HUES48 (cell line): ENCODE results near the gene FHIT.

Experiments used
- H3K27ac ChIP-seq: one replicate; pipeline ENCODE4 v1.7.0; 2013; ENCODE audit warnings: low read depth, low read length, inconsistent platforms
- H3K27me3 ChIP-seq: 2 replicates; pipeline ENCODE4 v1.6.1; 2013; ENCODE audit warnings: mild to moderate bottlenecking, low read length; ENCODE audit not compliant: control insufficient read depth, insufficient read depth
- H3K36me3 ChIP-seq: 2 replicates; pipeline ENCODE4 v1.6.1; 2013; ENCODE audit warnings: low read length; ENCODE audit not compliant: control insufficient read depth, insufficient read depth
- H3K4me1 ChIP-seq: 2 replicates; pipeline ENCODE4 v1.6.1; 2013; ENCODE audit warnings: mild to moderate bottlenecking, low read length; ENCODE audit not compliant: control insufficient read depth, insufficient read depth
- H3K4me3 ChIP-seq: 2 replicates; pipeline ENCODE4 v1.5.1; 2013; ENCODE audit warnings: mild to moderate bottlenecking, low read depth, low read length
- H3K9ac ChIP-seq: 2 replicates; pipeline ENCODE4 v1.6.1; 2013; ENCODE audit warnings: mild to moderate bottlenecking, low read depth, low read length, moderate library complexity
- H3K9me3 ChIP-seq: 2 replicates; pipeline ENCODE4 v1.6.1; 2013; ENCODE audit warnings: low read length; ENCODE audit not compliant: control insufficient read depth, insufficient read depth

Gene FHIT

DNA sequence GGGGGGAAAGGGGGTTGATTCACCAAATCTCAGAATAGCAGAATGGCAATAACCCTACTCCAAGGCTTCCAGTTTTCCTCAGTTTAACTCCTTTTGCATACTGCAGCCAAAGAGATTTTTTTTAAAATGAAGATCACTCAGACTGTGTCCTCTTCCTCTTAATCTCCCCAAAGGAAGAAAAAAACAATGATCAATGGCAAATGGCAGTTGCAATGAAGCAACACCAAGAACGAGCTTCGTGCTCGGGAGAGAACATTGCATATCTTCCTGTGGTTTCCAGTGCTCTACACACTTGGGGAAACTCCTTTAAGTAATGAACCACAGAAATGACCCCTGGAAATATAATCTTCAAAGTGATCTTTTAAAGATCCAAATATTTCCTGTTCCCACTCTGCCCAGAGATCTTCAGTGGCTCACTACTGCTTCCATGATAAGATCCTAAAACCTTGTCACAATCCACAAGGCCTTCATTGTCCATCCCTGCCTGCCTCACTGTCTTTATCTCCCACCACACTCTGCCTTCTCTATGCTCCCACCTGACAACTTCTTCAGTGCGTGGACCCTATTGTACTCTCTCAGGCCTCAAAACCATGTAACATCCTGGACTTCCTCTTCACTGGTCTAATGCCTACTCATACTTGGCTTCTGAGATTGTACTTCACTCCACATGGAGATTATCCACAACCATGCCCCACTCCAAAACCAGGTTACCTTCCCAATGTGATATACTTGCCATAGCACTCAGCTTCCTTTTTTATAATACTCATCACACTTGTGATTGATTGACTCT, 394.8 kb downstream of the FHIT start:
- Histone ChIP-seq H3K9me3 (peaks cover 2% of the 10 kb centered on the region; the same call in 1 of the 2 replicates), H3K4me3 (no peak overlapping the region), H3K9ac (no peak overlapping the region), H3K27ac (no peak overlapping the region), H3K36me3 (no peaks in the 10 kb centered on the region), H3K4me1 (no peaks in the 10 kb centered on the region), H3K27me3 (no peaks in the 10 kb centered on the region)

DNA sequence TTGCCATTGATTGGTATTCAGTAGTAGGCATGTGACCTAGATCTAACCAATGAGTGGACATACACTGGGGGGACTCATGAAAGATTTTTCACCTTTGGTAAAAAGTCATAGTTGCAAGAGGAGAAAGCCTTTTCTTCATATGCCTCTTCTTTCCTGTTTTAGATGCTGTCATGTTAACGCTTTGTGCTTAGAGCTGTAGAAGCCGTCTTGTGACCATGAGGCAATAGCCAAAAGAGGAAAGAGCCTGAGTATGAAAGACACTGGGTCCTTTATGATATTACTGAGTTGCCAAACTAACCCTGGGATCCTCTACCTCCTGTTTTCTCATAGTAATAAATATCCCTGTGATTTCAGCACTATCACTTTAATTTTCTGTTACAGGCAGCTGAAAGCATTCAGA, 396.0 kb downstream of the FHIT start:
- Histone ChIP-seq H3K36me3 (no peaks in the 10 kb centered on the region), H3K9me3 (peaks cover 2% of the 10 kb centered on the region; the same call in 1 of the 2 replicates), H3K4me1 (no peaks in the 10 kb centered on the region), H3K27ac (no peak overlapping the region), H3K9ac (no peak overlapping the region), H3K4me3 (no peak overlapping the region), H3K27me3 (no peaks in the 10 kb centered on the region)

DNA sequence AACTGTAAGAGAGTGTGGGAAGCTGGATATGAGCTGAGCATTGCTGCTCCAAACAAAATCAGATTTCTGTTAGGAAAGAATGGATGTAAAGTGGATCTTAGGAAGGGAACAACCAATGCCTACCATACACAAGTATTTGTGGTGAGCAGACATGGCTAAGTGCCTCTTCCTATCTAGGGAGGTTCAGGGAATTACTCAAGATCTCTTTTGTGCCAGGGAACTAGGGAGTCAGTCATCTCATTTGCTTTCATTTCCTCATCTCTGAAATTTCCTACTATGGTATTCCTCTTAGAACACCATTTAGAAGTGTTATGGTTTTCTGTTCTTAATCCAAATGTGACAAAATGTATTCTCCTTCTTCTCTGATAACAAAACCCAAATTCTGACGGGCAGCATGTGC, 396.5 kb downstream of the FHIT start:
- H3K27me3 ChIP-seq: no peaks in the 10 kb centered on the region
- no peaks in the 10 kb centered on the region for H3K9me3 ChIP-seq
- no peak overlapping the region for H3K4me3 ChIP-seq
- no peaks in the 10 kb centered on the region for H3K36me3 ChIP-seq
- no peak overlapping the region for H3K27ac ChIP-seq
- H3K9ac ChIP-seq: no peak overlapping the region
- H3K4me1 ChIP-seq: no peaks in the 10 kb centered on the region

DNA sequence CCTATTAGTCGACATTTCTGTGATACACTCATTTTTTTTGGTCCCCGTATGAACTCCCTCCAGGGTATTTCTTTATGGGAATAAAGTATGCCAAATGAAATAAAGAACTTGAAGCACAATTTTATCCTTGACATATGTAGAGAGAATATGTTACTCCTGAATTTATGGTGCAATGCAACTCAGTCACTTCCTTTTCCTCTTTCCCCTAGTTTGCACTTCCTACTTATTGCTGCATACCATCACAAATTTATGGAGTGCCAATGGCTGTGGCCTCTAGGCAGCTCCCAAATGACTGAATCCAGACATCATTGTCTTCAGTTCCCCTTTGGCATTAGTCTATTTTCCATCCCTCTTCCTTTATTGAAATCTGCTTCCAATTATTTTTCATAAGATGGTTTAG, 403.5 kb downstream of the FHIT start:
- Histone ChIP-seq H3K9ac (no peak overlapping the region), H3K27me3 (no peaks in the 10 kb centered on the region), H3K4me1 (no peaks in the 10 kb centered on the region; the same call in 1 of the 2 replicates), H3K4me3 (no peak overlapping the region), H3K9me3 (no peaks in the 10 kb centered on the region), H3K27ac (no peak overlapping the region), H3K36me3 (no peaks in the 10 kb centered on the region)

DNA sequence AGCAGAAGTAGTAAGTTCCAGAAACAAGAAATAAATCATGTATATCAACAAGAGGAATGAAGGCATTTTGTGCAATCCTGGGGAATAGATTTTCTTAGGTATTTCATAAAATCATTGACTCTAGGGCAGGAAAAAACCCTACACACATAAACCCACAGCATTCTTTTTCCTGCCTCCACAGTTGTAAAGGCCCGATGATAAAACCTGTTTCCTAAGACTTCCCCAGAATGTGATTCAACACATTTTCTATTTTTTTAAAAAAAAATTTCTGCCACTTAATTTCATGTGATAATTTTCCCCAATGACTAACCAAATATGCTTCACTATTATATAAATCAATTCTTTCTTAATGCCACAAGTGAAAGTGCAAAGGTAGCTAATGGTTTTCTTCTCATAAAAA, 407.0 kb downstream of the FHIT start:
- no peak overlapping the region for H3K9ac ChIP-seq
- H3K36me3 ChIP-seq: no peaks in the 10 kb centered on the region
- H3K27ac ChIP-seq: no peak overlapping the region
- no peak overlapping the region for H3K4me3 ChIP-seq
- H3K9me3 ChIP-seq: no peaks in the 10 kb centered on the region
- H3K27me3 ChIP-seq: no peaks in the 10 kb centered on the region
- peaks cover 9% of the 10 kb centered on the region; the same call in 1 of the 2 replicates for H3K4me1 ChIP-seq

DNA sequence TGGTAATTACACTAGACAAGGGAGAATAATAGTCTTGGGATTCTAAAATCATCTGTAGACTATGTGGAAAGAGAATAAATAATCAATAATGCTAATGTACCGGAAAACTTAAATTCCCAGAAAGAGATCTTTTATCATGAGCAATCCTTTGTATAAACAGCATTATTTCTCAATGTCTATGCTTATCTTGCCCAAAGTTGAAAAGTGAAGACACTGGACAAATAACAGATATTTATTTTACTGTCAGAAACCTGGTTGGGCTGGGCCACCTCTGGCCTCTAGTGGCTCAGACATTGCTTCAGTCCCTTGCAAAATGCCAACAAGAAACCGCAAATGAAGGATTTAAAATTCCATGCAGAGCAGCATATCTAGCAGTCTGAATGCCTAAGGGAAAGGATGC, 409.9 kb downstream of the FHIT start:
- Histone ChIP-seq H3K9me3 (no peaks in the 10 kb centered on the region), H3K4me3 (no peak overlapping the region), H3K4me1 (peaks cover 9% of the 10 kb centered on the region; the same call in 1 of the 2 replicates), H3K27me3 (no peaks in the 10 kb centered on the region), H3K36me3 (no peaks in the 10 kb centered on the region), H3K9ac (no peak overlapping the region), H3K27ac (no peak overlapping the region)

DNA sequence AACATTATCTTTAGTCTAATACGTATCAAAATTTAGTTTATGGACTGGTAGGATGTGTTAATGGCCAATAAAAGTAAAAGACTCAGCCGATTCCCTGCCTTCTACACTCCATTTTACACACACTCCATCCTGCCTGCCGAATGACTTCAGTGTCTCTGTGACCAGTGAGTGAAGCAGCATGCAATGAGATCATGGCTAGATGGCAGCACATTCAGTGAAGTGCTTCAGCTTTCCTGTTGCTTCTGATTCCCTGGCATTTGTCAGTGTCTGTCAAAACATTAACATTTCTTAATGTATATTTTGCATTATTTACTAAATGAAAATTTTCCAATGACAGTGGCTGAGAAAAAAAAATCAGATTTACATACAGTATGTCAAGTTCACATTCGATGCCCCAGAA, 412.0 kb downstream of the FHIT start:
- no peak overlapping the region for H3K27ac ChIP-seq
- H3K4me1 ChIP-seq: peaks cover 9% of the 10 kb centered on the region; the same call in 1 of the 2 replicates
- no peaks in the 10 kb centered on the region for H3K27me3 ChIP-seq
- H3K9ac ChIP-seq: no peak overlapping the region
- H3K9me3 ChIP-seq: peaks cover 3% of the 10 kb centered on the region; the same call in 1 of the 2 replicates
- no peaks in the 10 kb centered on the region for H3K36me3 ChIP-seq
- no peak overlapping the region for H3K4me3 ChIP-seq

DNA sequence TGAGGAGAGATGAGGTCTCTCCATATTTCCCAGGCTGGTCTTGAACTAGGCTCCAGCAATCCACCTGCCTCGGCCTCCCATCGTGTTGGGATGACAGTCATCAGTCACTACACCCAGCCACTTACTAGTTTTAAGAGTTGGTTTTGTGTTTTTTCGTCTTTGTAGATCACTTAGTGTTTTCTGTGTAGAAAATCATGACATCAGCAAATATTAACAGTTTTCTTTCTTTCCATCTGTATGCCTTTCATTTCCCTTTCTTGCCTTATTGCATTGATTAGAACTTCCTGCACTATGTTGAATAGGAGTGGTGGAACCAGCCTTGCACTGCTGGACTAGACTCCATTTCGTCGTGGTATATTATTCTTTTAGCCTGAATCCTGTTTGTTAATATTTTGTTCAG, 415.5 kb downstream of the FHIT start:
- Histone ChIP-seq H3K4me1 (peaks cover 24% of the 10 kb centered on the region), H3K9ac (no peak overlapping the region), H3K27me3 (no peaks in the 10 kb centered on the region), H3K27ac (no peak overlapping the region), H3K9me3 (peaks cover 3% of the 10 kb centered on the region; the same call in 1 of the 2 replicates), H3K36me3 (no peaks in the 10 kb centered on the region), H3K4me3 (no peak overlapping the region)

DNA sequence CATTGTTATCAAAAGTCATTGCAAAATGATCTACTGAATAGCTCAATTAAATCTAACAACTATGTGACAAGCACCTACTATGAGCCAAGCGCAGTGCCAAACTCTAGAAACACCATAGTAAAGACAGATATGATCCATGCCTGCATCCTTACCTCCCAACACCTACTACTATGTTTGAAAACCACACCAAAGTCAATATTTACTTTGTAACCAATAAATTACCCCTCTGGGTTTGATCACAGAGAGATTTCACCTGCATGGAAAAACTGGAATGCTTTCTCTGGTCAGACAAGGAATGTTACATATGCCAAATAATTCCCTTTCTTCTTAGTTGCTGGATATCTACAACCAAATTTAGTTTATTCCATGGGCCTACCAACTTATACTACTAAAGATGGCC, 422.2 kb downstream of the FHIT start:
- Histone ChIP-seq H3K9ac (no peak overlapping the region), H3K4me3 (no peak overlapping the region), H3K9me3 (peaks cover 5% of the 10 kb centered on the region; the same call in 1 of the 2 replicates), H3K27ac (no peak overlapping the region), H3K4me1 (peaks cover 15% of the 10 kb centered on the region), H3K36me3 (no peaks in the 10 kb centered on the region), H3K27me3 (no peaks in the 10 kb centered on the region)

DNA sequence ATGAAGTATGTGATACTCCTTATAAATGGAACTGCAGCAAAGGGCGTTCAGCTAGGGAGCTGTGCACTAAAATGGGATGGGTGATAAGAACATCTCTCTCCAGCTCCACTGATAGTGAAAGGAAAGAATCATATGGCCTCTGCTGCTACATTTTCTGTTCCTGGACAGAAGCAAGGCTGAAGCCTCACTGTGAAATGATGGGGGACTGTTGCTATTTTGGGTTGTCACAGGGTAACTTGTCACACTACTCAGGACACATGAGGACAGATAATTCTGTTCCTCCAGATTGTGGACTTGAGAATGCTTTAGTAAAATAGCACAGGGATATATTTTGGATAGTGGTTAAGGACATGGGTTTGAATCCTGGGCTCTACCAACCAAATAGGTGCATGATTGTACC, 423.6 kb downstream of the FHIT start:
- Histone ChIP-seq H3K4me1 (peaks cover 8% of the 10 kb centered on the region), H3K36me3 (no peaks in the 10 kb centered on the region)

DNA sequence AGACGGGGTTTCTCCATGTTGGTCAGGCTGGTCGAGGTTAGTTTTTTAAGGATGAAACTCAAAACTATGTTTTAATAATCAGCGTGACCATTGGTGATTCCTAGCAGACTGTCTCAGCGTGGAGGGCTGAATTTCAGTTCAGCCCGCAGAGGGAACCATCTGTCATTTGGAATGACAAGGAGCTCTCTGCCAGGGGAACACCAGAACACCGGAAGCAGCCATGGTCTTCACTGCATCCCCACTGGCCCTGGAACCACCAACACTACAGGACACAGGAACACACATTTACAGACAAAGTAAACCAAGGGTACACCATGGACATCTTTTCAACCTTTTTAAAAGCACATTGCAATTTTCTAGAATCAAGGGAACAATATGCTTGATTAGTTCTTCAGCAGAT, 424.7 kb downstream of the FHIT start:
- Histone ChIP-seq H3K27me3 (no peaks in the 10 kb centered on the region), H3K36me3 (no peaks in the 10 kb centered on the region), H3K4me1 (no peaks in the 10 kb centered on the region), H3K4me3 (no peak overlapping the region), H3K9ac (no peak overlapping the region), H3K9me3 (peaks cover 9% of the 10 kb centered on the region; the same call in 1 of the 2 replicates), H3K27ac (no peak overlapping the region)

More for the DNA sequence above, 423.6 kb downstream of the FHIT start:
- peaks cover 9% of the 10 kb centered on the region; the same call in 1 of the 2 replicates for H3K9me3 ChIP-seq
- H3K27ac ChIP-seq: no peak overlapping the region
- H3K27me3 ChIP-seq: no peaks in the 10 kb centered on the region
- no peak overlapping the region for H3K9ac ChIP-seq
- no peak overlapping the region for H3K4me3 ChIP-seq
